GM21576 (cell line): ENCODE data around the gene INPP5F.
A peak's percentile ranks its signal among the peaks of the same experiment; 100 is the strongest.

Source experiments
- ATAC-seq: cut with Tn5 transposase; IDR thresholded peaks from one replicate; pipeline ENCODE4 v1.9.1; 2021; ENCODE audit warnings: mild to moderate bottlenecking, moderate library complexity; ENCODE audit not compliant: unreplicated experiment

INPP5F gene

GRCh38 chr10:119725828-119726675, at the start of gene INPP5F:
Gene INPP5F, plus strand, starts transcription at chr10:119726050. Its CDS starts 213 bp downstream, at chr10:119726263.
- ATAC-seq = peak; percentile 83

GRCh38 chr10:119677126-119677525, 48.7 kb upstream of the INPP5F start:
- ATAC-seq = no peak

GRCh38 chr10:119677904-119678755, 47.7 kb upstream of the INPP5F start:
- no peak for ATAC-seq

GRCh38 chr10:119679480-119679829, 46.4 kb upstream of the INPP5F start:
- no peak for ATAC-seq

GRCh38 chr10:119680050-119680449, 45.8 kb upstream of the INPP5F start:
- ATAC-seq = no peak

GRCh38 chr10:119680650-119681081, 45.2 kb upstream of the INPP5F start:
- no peak for ATAC-seq

- ATAC-seq = peak; percentile 76
These were observed 39.2 kb upstream of the INPP5F start for GRCh38 chr10:119686465-119687191.

GRCh38 chr10:119687192-119688032, 38.4 kb upstream of the INPP5F start:
- no peak for ATAC-seq

- no peak for ATAC-seq
These were observed 37.8 kb upstream of the INPP5F start for GRCh38 chr10:119688033-119688508.

- no peak for ATAC-seq
These were observed 36.8 kb upstream of the INPP5F start for GRCh38 chr10:119689016-119689580.

- ATAC-seq = no peak
These were observed 34.1 kb upstream of the INPP5F start for GRCh38 chr10:119691726-119692125.

GRCh38 chr10:119693262-119693957, 32.4 kb upstream of the INPP5F start:
- peak; percentile 78 for ATAC-seq

GRCh38 chr10:119694608-119695007, 31.2 kb upstream of the INPP5F start:
- no peak for ATAC-seq

- ATAC-seq = peak; percentile 50
These were observed 25.4 kb upstream of the INPP5F start for GRCh38 chr10:119700321-119700954.

- no peak for ATAC-seq
These were observed 24.0 kb upstream of the INPP5F start for GRCh38 chr10:119701861-119702260.

GRCh38 chr10:119702583-119702982, 23.3 kb upstream of the INPP5F start:
- ATAC-seq = no peak

- ATAC-seq = no peak
These were observed 21.8 kb upstream of the INPP5F start for GRCh38 chr10:119703903-119704508.

- peak; percentile 45 for ATAC-seq
These were observed 20.4 kb upstream of the INPP5F start for GRCh38 chr10:119705434-119705831.
